Measurements from ENCODE around the gene LRRC49.

Gene LRRC49

GRCh38 chr15:71089801-71090200, 197.2 kb downstream of the LRRC49 start:
- Mint-ChIP-seq H3K4me1 (peaks cover 10% of the 10 kb centered on the region), H3K27ac (no peak overlapping the region), H3K36me3 (ENCODE audit: low read depth) (no peaks in the 10 kb centered on the region), H3K4me3 (no peak overlapping the region), H3K27me3 (ENCODE audit: low read depth, poor library complexity) (peaks cover 6% of the 10 kb centered on the region), H3K9me3 (peaks cover 24% of the 10 kb centered on the region)
- DNase-seq, result no peak
- TF ChIP-seq CTCF (IDR thresholded peaks at IDR 0.05), result no peak

- no peak for TF ChIP-seq CTCF (IDR thresholded peaks at IDR 0.05)
- peaks cover 29% of the 10 kb centered on the region for H3K9me3 Mint-ChIP-seq
- H3K36me3 Mint-ChIP-seq (ENCODE audit: low read depth), result no peaks in the 10 kb centered on the region
- peaks cover 5% of the 10 kb centered on the region for H3K4me1 Mint-ChIP-seq
- no peak overlapping the region for H3K4me3 Mint-ChIP-seq
- no peak overlapping the region for H3K27ac Mint-ChIP-seq
- DNase-seq, result no peak
- H3K27me3 Mint-ChIP-seq (ENCODE audit: low read depth, poor library complexity), result peaks cover 6% of the 10 kb centered on the region
Observed at GRCh38 chr15:71091601-71092000, 199.0 kb downstream of the LRRC49 start.

GRCh38 chr15:71092056-71092600, 199.5 kb downstream of the LRRC49 start:
- TF ChIP-seq CTCF (IDR thresholded peaks at IDR 0.05), result no peak
- Mint-ChIP-seq H3K27me3 (ENCODE audit: low read depth, poor library complexity) (peaks cover 4% of the 10 kb centered on the region), H3K9me3 (peaks cover 26% of the 10 kb centered on the region), H3K36me3 (ENCODE audit: low read depth) (no peaks in the 10 kb centered on the region), H3K4me1 (peaks cover 5% of the 10 kb centered on the region), H3K4me3 (no peak overlapping the region), H3K27ac (no peak overlapping the region)
- DNase-seq, result no peak

GRCh38 chr15:71093054-71094024, 200.7 kb downstream of the LRRC49 start:
- H3K27ac Mint-ChIP-seq, result no peak overlapping the region
- no peak for TF ChIP-seq CTCF (IDR thresholded peaks at IDR 0.05)
- no peak for DNase-seq
- H3K9me3 Mint-ChIP-seq, result peaks cover 14% of the 10 kb centered on the region
- no peak overlapping the region for H3K4me3 Mint-ChIP-seq
- H3K36me3 Mint-ChIP-seq (ENCODE audit: low read depth), result no peaks in the 10 kb centered on the region
- H3K4me1 Mint-ChIP-seq, result peaks cover 5% of the 10 kb centered on the region
- peaks cover 4% of the 10 kb centered on the region for H3K27me3 Mint-ChIP-seq (ENCODE audit: low read depth, poor library complexity)

- Mint-ChIP-seq H3K4me3 (no peak overlapping the region), H3K36me3 (ENCODE audit: low read depth) (no peaks in the 10 kb centered on the region), H3K27me3 (ENCODE audit: low read depth, poor library complexity) (peaks cover 4% of the 10 kb centered on the region), H3K4me1 (peaks cover 5% of the 10 kb centered on the region), H3K9me3 (peaks cover 6% of the 10 kb centered on the region), H3K27ac (no peak overlapping the region)
- no peak for TF ChIP-seq CTCF (IDR thresholded peaks at IDR 0.05)
- no peak for DNase-seq
Observed at GRCh38 chr15:71094137-71094536, 201.5 kb downstream of the LRRC49 start.
